Measurements from ENCODE around the gene ATF6.

DNA sequence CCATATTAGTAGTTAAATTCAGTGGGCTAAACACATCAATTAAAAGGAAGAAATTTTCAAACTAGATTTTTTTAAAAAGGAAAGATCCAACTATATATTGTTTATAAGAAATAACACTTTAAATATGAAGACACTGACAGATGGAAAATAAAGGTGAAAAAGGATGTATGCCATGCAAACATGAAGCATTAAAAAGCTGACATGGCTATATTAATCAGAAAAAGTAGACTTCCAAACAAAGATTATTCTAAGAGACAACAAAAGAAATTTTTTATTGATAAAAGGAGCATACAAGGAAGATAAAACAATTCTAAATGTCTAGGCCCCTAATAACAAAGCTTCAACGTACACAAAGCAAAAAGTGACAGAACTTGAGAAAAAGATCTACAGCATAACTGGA is 92.2 kb downstream of the ATF6 start:
- TF ChIP-seq EP300 (IDR thresholded peaks at IDR 0.05), result no peak
- no peak for TF ChIP-seq CTCF (IDR thresholded peaks at IDR 0.05)
- no peak for TF ChIP-seq POLR2A (IDR thresholded peaks at IDR 0.05)
